B cell (primary cell): ENCODE data around the gene PPP1R18. TPM values are rescaled to one million over a fixed set of nuclear protein-coding genes. Genes with fewer than 3 reads are reported as not detected.
A peak's percentile ranks its signal among the peaks of the same experiment; 100 is the strongest.

Source experiments
- ATAC-seq: fragments of 200-7000 bp; cut with Tn5 transposase; one replicate; pipeline ENCODE4 v1.10.0; 2021; ENCODE audit warnings: low read depth, mild to moderate bottlenecking, moderate number of reproducible peaks, moderate library complexity
- CTCF ChIA-PET: fragments of 350-600 bp; sonication (Branson Sonifier 250); formaldehyde crosslinking; loops from one replicate; lab custom pipeline; 2021; ENCODE audit warnings: antibody characterized with exemption, inconsistent platforms; lab: Charles Lee
- POLR2A ChIA-PET: fragments of 350-600 bp; sonication (Branson Sonifier 250); formaldehyde crosslinking; loops from one replicate; lab custom pipeline; 2021; ENCODE audit warnings: antibody characterized with exemption; lab: Charles Lee
- DNase-seq: peaks from one replicate; pipeline ENCODE4 v3.0.0; 2013
- H2AFZ ChIP-seq: 2 replicates; pipeline ENCODE4 v1.6.1; 2012; ENCODE audit warnings: mild to moderate bottlenecking, low read depth, low read length; ENCODE audit not compliant: insufficient read depth, poor library complexity, severe bottlenecking
- H3K27ac ChIP-seq, 2 donors: 1 replicate in 1 of 2; 2 replicates in 1 of 2; pipeline ENCODE4 v1.5.1; 2012 to 2013; ENCODE audit warnings: low read length in 2 of 2, mild to moderate bottlenecking in 2 of 2, moderate library complexity in 1 of 2
- H3K27me3 ChIP-seq, 4 experiments: fragments of 200-600 bp in 1 of 4; sonication (generic) in 1 of 4; replicated peaks in 1 of 4; 1 replicate in 2 of 4; 2 replicates in 2 of 4; pipeline versions ENCODE4 v1.6.1 to v1.7.0; 2013 to 2016; ENCODE audit warnings: low read length in 3 of 4, mild to moderate bottlenecking in 2 of 4, mixed read lengths in 1 of 4, moderate library complexity in 1 of 4; ENCODE audit not compliant: insufficient read depth in 4 of 4, control insufficient read depth in 3 of 4; ENCODE audit errors: control extremely low read depth in 1 of 4
- H3K36me3 ChIP-seq, 2 experiments: replicated peaks in 1 of 2; 1 replicate in 1 of 2; 2 replicates in 1 of 2; pipeline versions ENCODE4 v1.6.1 to v1.7.1; 2013; ENCODE audit warnings: low read length in 1 of 2; ENCODE audit not compliant: insufficient read depth in 2 of 2, control insufficient read depth in 1 of 2; ENCODE audit errors: control extremely low read depth in 1 of 2, extremely low read depth in 1 of 2
- H3K4me1 ChIP-seq, 2 donors: fragments of 200-600 bp in 1 of 2; sonication (generic) in 1 of 2; 1 replicate in 1 of 2; 2 replicates in 1 of 2; pipeline versions ENCODE4 v1.5.1 to v1.6.1; 2013 to 2017; ENCODE audit warnings: low read length in 2 of 2; ENCODE audit not compliant: control insufficient read depth in 2 of 2, insufficient read depth in 2 of 2
- H3K4me2 ChIP-seq: replicated peaks from 2 replicates; pipeline ENCODE3; 2012; ENCODE audit warnings: mild to moderate bottlenecking, low read depth, low read length; ENCODE audit not compliant: poor library complexity, severe bottlenecking
- H3K4me3 ChIP-seq, 5 experiments: fragments of 200-600 bp in 1 of 5; sonication (generic) in 1 of 5; 1 replicate in 3 of 5; 2 replicates in 2 of 5; pipeline versions ENCODE4 v1.5.1 to v1.7.0; 2011 to 2016; ENCODE audit warnings: low read length in 4 of 5, mild to moderate bottlenecking in 4 of 5, low read depth in 2 of 5, control low read depth in 1 of 5, moderate library complexity in 1 of 5; ENCODE audit not compliant: insufficient read depth in 1 of 5; ENCODE audit errors: control extremely low read depth in 1 of 5, extremely low read depth in 1 of 5
- H3K79me2 ChIP-seq: fragments of 200-600 bp; sonication (generic); one replicate; pipeline ENCODE4 v1.6.0; 2016; ENCODE audit warnings: low read length; ENCODE audit not compliant: control insufficient read depth, insufficient read depth
- H3K9ac ChIP-seq: fragments of 200-600 bp; sonication (generic); 2 replicates; pipeline ENCODE4 v1.6.1; 2017; ENCODE audit warnings: mild to moderate bottlenecking, low read length, moderate library complexity
- H3K9me3 ChIP-seq, 3 donors: one replicate each; pipeline versions ENCODE4 v1.6.1 to v1.7.1; 2013; ENCODE audit warnings: low read length in 2 of 3; ENCODE audit not compliant: control insufficient read depth in 2 of 3, insufficient read depth in 1 of 3; ENCODE audit errors: control extremely low read depth in 1 of 3
- H4K20me1 ChIP-seq: 2 replicates; pipeline ENCODE4 v1.6.0; 2012; ENCODE audit warnings: mild to moderate bottlenecking, low read length; ENCODE audit not compliant: insufficient read depth, control insufficient read depth, poor library complexity, severe bottlenecking
- H3K27ac Mint-ChIP-seq: one replicate; pipeline ENCODE4 v1.8.0; 2021; ENCODE audit warnings: mixed read lengths
- H3K27me3 Mint-ChIP-seq: one replicate; pipeline ENCODE4 v1.8.0; 2021; ENCODE audit warnings: mixed read lengths
- H3K4me1 Mint-ChIP-seq: one replicate; pipeline ENCODE4 v1.8.0; 2021; ENCODE audit warnings: mixed read lengths
- H3K4me3 Mint-ChIP-seq: one replicate; pipeline ENCODE4 v1.8.0; 2021; ENCODE audit warnings: mixed read lengths
- H3K9me3 Mint-ChIP-seq: one replicate; pipeline ENCODE4 v1.8.0; 2022; ENCODE audit warnings: mixed read lengths; ENCODE audit not compliant: insufficient read depth
- CTCF ChIP-seq: fragments of 200-600 bp; IDR thresholded peaks from one replicate; pipeline ENCODE4 v1.8.0; 2022; ENCODE audit warnings: antibody characterized with exemption, mild to moderate bottlenecking
- EZH2 ChIP-seq: IDR thresholded peaks from 2 replicates; pipeline ENCODE4 v1.6.1; 2012; ENCODE audit warnings: borderline replicate concordance, low read depth, mild to moderate bottlenecking, moderate library complexity, low read length; ENCODE audit not compliant: insufficient read depth, poor library complexity, severe bottlenecking
- WGBS: methylation state at CpG from one replicate; pipeline ENCODE4 v1.1.5; 2013; ENCODE audit warnings: missing lambda C conversion rate; ENCODE audit not compliant: insufficient coverage; 5-methylcytosine and 5-hydroxymethylcytosine counted together
- intact Hi-C: fragments of 100-400 bp; cut with micrococcal nuclease; formaldehyde crosslinking; loops from one replicate; pipeline ENCODE4 v1.10.0; 2022
- polyA plus RNA-seq: library from polyadenylated mRNA; depleted of rRNA; stranded (reverse); fragments of >200 nt; gene quantifications from 2 replicates; pipeline ENCODE4 v1.2.3, GENCODE V29; 2012
- total RNA-seq, 2 donors: library from RNA; stranded (reverse); fragments of 120-200 nt in 1 of 2; gene quantifications; 1 replicate in 1 of 2; 2 replicates in 1 of 2; pipeline versions ENCODE4 v1.2.3 to v1.2.4, GENCODE V29; 2013 to 2022

The PPP1R18 gene
- total and polyA plus RNA-seq, 2 donors (not counting 1 experiment from before 2014, with no cell fraction given) = 113 to 125 TPM

GRCh38 chr6:30720738-30721197, 34.3 kb upstream of the PPP1R18 start:
- Mint-ChIP-seq H3K27ac (peak overlapping the region; percentile 90), H3K4me3 (peak overlapping the region; percentile 90), H3K27me3 (no peaks in the 10 kb centered on the region), H3K9me3 (no peaks in the 10 kb centered on the region), H3K4me1 (peaks cover 63% of the 10 kb centered on the region)
- Histone ChIP-seq H3K27me3 (no peaks in the 10 kb centered on the region), H4K20me1 (peaks cover 39% of the 10 kb centered on the region), H2AFZ (peak overlapping the region; percentile 39), H3K36me3 (peaks cover 2 to 33% of the 10 kb centered on the region in 2 experiments), H3K4me1 (peaks cover 31 to 49% of the 10 kb centered on the region in 2 donors), H3K79me2 (peaks cover 73% of the 10 kb centered on the region), H3K4me3 (peak overlapping the region; percentile 74 to 99 (median 92)), H3K4me2 (peak overlapping the region; percentile 83), H3K9ac (peak overlapping the region; percentile 78), H3K27ac (peak overlapping the region; percentile 82 to 84), H3K9me3 (no peaks in the 10 kb centered on the region)
- intact Hi-C loops = loop anchor here (1.0 kb wide), 2 partner anchors 149 to 164 kb away; partner anchors contain the start of genes ABCF1 and GNL1
- CTCF ChIA-PET = interaction anchor here (0.6 to 22.5 kb wide), 12 partner anchors 8 to 356 kb away, joined by 3 to 963 read pairs (median 14); partner anchors contain the start of genes ATAT1, DHX16 and NRM
- TF ChIP-seq EZH2 = no peak
- DNase-seq (peak; percentile 81), ATAC-seq (peak; percentile 4)
- POLR2A ChIA-PET = interaction anchor here (0.6 to 9.8 kb wide), 5 partner anchors 15 to 105 kb away, joined by 6 to 216 read pairs (median 17); partner anchors contain the start of genes MRPS18B and PPP1R10
- WGBS = under 1% methylated on average over 29 of the region's 29 CpGs

- WGBS = under 1% methylated on average over 34 of the region's 38 CpGs
- no peaks in the 10 kb centered on the region for H3K9me3 ChIP-seq
- peak within 1 kb of the TSS; percentile 90 for H3K27ac Mint-ChIP-seq
- no peaks in the 10 kb centered on the region for H3K9me3 Mint-ChIP-seq
- H3K27me3 ChIP-seq = no peaks in the 10 kb centered on the region
- ATAC-seq (peak; percentile 57), DNase-seq (peak; percentile 95)
- TF ChIP-seq EZH2 (no peak), CTCF (no peak)
- CTCF ChIA-PET = interaction anchor here (0.6 to 22.5 kb wide), 8 partner anchors 10 to 357 kb away, joined by 3 to 963 read pairs (median 12); partner anchors contain the start of genes ATAT1, DHX16 and NRM
- H3K4me3 Mint-ChIP-seq = peak within 1 kb of the TSS; percentile 90
- no peaks in the 10 kb centered on the region for H3K27me3 Mint-ChIP-seq
- H3K4me3 ChIP-seq = peak within 1 kb of the TSS; percentile 74 to 99 (median 92)
- peak within 1 kb of the TSS; percentile 82 to 84 for H3K27ac ChIP-seq
- H2AFZ ChIP-seq = peak within 1 kb of the TSS; percentile 68
- peaks cover 59% of the 10 kb centered on the region for H3K4me1 Mint-ChIP-seq
- H3K79me2 ChIP-seq = peaks cover 67% of the 10 kb centered on the region
- POLR2A ChIA-PET = interaction anchor here (0.5 to 9.8 kb wide), 9 partner anchors 14 to 178 kb away, joined by 3 to 216 read pairs (median 12); partner anchors contain the start of genes MRPS18B, PPP1R10 and PPP1R18
- peaks cover 2 to 28% of the 10 kb centered on the region in 2 experiments for H3K36me3 ChIP-seq
- intact Hi-C loops = no loop called here
- H3K4me2 ChIP-seq = peak within 1 kb of the TSS; percentile 83
- H3K4me1 ChIP-seq = peaks cover 30 to 46% of the 10 kb centered on the region in 2 donors
- H3K9ac ChIP-seq = peak within 1 kb of the TSS; percentile 78
- H4K20me1 ChIP-seq = peaks cover 33% of the 10 kb centered on the region
Measured at GRCh38 chr6:30719791-30720737, 33.6 kb upstream of the PPP1R18 start, which contains the start of gene TUBB. TUBB (plus strand) TSS chr6:30720352; CDS start chr6:30720507, 155 bp downstream.
